GM21619 (cell line): Measurements from ENCODE around the gene ZBTB7C.

Experiments used
- ATAC-seq: cut with Tn5 transposase; IDR thresholded peaks from one replicate; pipeline ENCODE4 v1.9.1; 2021; ENCODE audit not compliant: unreplicated experiment

ZBTB7C gene

GRCh38 chr18:48046843-48047242, 362.3 kb downstream of the ZBTB7C start:
- ATAC-seq = no peak

DNA sequence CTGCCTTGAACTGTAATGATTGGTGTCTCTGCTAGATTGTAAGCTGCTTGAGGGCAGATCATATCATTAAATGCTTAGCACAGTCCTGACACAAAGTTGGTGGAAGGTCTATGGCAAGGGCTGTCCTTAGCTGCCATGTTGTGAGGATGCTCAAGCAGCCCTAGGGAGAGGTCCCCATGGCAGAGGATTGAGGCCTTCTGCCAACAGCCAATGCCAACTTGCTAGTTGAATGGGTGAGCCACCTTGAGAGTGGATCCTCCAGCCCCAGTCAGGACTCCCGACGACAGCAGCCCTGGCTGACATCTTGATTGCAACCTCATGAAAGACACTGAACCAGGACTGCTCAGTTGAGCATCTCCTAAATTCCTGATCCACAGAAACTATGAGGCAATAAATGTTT, 363.4 kb downstream of the ZBTB7C start:
- no peak for ATAC-seq

GRCh38 chr18:48044944-48045343, 364.2 kb downstream of the ZBTB7C start:
- no peak for ATAC-seq

GRCh38 chr18:48043166-48043565, 366.0 kb downstream of the ZBTB7C start:
- no peak for ATAC-seq

DNA sequence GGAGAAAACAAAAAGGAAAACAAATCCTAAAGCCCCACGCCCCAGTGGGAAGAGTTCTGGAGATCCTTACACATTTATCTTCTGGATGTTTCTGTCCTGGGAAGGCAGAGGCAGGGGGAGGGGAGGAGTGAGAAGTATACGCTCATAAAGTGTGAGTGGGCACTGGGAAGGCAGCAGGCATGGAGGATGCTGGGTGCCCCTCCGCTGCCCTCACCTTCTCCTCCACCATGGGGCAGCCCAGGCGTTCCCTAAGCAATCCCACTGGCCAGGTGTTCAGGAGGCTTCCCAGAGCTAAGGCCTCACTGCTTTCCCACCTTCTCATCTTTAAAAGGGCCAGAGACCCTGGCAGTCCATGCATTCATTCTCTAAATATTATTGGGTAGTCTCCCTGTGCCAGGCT, 366.8 kb downstream of the ZBTB7C start:
- ATAC-seq = no peak

DNA sequence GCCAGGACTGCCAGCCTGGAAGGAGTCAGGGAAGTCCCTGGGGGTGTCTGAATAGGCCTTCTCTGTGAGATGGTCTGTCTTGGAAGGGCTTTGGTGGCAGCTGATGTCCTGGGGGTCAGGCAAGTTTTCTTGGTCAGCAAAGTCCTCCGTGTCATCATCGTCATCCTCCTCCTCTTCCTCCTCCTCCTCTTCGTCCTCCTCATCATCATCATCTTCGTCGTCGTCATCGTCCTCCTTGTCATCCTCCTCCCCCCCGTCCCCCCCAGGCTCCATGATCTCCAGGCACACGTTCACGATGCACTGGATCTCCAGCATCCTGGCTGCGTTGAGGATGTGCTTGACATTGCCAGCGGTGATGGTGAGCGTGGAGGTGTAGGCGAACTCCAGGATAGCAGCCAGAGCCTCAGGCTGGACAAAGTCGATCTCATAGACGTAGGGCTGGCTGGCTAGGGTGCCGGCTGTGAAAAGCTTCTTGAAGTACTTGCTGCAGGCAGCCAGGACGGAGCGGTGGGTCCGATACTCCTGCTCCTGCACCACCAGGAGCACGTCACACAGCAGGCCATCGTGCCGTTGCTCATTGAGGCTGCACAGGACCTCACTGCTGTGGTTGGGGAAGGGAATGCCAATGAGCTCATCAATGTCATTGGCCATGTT, 368.6 kb downstream of the ZBTB7C start:
- no peak for ATAC-seq

DNA sequence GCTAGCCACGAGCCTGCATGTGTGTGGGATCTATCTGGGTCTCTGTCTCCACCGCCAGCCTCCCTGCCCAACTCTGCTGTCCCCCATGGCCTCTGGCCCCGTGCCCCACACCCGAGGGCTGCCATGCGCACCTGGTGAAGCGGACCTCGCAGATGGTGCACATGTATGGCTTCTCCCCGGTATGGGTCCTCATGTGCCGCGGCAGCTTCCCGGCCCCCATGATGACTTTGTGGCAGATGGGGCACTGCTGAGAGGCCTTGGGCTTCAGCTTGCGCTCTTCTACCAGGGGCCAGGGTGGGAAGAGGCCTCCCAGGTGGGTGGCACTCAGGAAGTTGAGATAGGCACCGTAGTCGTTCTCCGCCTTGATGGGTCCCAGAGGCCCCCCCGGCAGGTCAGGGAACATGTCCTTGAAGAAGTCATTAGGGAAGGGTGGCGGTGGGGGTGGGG, 369.4 kb downstream of the ZBTB7C start:
- ATAC-seq = no peak

GRCh38 chr18:48038636-48039035, 370.5 kb downstream of the ZBTB7C start:
- no peak for ATAC-seq

DNA sequence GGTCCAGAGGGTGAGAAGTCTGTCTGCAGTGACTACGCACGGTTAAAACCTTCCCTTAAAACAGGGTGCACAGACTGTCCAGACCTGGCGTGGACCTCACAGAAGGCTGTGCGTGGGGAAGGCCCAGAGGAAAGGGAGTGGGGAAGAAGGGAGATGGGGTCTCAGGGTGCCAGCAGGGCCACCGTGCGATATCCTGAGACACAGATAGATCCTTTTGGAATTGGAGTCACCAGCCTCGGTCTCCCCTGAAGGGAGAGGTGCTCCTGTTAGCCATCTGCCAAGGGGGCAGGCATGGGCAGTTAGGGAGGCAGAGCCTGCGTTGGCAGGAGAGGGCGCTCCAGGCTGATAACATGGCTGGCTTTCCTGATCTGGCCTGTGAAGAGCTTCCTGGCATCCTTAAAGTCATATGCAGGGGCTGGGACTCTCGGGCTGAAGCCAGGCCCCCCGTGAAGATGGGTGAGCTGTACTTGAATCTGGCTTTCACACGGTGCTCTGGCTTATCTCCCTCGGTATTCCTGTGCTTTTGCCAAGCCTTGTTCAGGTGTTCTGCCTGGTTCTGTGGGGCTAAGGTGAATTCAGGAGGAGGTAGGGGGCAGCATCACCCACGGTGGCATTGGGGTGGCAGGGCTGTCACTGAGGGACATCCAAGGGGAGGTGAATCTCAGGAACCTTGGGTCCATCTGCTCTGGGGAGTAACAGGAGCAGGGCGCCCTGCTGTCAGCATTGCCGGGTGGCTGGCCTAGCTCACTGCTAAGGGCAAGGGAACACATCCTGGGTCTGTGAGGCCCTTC, 371.5 kb downstream of the ZBTB7C start:
- ATAC-seq = no peak

GRCh38 chr18:48036641-48037421, 372.4 kb downstream of the ZBTB7C start:
- no peak for ATAC-seq

- no peak for ATAC-seq
Measured at GRCh38 chr18:48036226-48036625, 373.0 kb downstream of the ZBTB7C start.

DNA sequence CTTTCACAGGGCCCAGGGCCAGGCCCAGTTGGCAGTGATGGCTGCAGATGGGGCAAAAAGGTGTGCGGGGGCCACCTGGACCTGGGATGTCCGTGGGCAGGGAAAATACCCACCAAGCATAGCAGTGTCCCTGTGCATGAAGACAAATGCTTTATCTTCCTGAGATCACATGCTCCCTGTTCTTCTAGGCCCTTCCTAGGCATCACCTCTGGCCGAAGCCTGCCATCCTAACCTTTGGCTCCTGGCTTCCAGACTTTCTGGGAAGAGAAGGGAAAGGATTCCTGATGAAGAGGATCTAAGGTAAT, 373.7 kb downstream of the ZBTB7C start:
- no peak for ATAC-seq

DNA sequence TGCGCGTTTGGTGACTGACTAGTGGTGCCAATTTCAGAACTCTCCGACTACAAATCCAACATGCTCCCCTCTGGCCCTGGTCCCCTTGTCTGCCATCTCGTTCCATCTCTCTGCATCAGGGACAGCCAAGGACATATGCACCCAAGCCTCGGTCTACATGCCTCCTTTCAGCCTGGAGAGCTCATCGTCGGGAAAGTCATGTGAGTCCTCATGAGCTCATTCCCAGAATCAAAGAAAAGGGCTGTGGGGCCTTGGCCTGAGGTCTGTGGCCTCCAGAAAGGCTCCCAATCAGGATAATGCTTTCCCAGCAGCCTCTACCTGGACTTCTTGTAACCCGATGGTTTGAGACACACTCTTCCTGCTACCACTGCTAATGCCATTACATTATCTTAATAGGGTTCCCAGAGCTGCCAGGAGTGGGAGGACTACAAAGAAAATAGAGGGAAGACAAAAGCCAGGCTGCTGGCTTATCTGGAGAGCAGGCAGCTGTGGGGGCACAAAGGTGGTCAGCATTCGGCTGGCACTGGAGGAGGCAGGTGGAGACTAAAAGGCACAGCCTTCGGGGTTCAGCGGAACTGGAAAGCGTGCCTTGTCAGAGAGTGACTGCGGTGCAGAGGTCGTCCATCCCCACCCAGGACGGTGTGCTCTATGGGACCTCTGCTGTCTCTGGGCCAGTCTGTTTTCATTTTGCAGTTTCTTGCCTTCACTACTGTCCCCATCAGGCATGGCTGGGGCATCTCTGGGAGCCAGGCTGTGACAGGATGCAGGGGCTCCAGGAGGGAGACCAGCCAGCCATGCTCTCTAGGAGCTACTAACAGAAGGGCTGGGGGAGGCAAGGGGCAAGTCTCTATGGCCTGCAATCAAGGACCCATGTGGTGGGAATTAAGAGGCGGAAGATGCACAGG, 374.3 kb downstream of the ZBTB7C start:
- ATAC-seq = no peak

DNA sequence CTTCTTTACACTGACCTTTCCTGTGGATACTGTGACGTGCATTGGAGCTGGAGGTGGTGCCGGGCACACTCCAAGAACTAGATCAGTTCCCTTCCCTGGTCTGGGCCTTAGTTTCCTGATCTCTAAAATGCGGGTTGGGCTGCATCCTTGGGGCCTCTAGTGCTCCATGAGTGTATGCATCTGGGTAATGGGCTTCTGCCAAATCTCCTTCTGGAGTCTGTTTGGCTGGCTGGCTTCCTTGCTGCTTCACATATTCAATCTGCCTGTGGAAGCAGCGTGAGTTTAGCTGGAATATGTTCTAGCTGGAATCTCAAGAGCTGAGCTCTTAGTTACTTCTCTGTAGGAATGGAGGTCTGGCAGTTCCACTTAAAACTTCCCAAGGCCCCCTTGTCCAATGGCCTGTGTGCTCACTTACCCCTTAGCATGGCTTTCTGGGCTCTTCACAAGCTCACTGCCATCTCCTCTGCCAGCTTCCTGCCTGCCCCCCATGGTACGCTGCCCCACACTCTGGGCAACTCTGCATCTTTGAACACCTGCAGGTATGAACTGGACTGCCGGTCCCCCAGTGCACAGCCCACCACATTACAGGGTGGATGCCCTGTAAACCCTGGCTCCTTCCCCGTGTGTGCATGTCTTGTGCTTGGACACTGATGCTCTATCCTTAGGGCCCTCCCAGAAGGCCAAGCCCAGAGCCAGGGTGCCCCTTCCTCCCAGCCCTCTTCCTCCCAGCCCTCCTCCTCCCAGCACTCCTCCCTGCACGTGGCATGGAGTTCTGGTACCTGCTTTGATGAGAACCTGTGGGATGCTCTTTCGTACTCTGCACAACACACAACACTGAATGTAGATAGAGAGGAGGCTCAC, 375.2 kb downstream of the ZBTB7C start:
- ATAC-seq = no peak

DNA sequence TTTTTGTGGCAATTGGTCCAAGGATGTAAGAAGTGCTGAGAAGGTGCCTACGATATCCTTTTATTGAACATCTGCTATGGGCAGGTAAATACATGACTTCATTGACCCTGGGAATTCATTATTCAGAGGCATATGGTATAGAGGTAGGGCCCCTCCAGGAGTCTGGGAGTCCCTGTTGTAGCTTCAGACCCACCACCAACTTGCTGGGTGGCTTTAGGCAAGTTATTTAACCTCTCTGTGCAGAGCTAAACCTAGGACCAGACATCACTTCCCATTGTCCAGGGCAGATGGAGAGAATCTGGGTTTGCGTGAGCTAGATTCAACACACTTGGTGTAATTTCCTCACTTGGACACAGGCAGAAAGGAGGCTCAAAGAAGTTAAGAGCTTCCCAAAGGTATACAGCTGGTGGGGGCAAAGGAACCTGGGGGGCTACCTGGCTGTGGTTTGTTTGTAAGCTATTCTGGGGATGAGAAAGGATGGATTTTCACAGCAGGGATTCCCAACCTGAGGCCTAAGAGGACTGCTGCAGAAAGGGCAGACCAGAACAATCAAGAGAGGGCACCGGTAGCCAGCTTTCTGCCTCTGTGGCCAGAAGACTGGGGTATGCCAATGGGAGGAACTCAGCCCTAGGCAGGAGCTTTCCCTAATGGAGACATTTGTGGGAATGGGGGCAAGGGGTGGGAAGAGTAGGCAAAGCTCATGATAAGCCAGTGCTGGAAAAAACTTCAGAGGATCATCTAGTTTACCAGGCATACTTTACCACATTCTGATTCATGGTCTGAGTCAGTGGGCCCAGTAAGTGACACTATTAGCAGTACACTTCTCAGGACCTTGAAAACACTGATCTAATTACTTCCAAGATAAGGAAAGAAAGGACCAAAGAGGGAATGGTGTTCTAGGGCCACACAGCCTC, 376.1 kb downstream of the ZBTB7C start:
- ATAC-seq = no peak

DNA sequence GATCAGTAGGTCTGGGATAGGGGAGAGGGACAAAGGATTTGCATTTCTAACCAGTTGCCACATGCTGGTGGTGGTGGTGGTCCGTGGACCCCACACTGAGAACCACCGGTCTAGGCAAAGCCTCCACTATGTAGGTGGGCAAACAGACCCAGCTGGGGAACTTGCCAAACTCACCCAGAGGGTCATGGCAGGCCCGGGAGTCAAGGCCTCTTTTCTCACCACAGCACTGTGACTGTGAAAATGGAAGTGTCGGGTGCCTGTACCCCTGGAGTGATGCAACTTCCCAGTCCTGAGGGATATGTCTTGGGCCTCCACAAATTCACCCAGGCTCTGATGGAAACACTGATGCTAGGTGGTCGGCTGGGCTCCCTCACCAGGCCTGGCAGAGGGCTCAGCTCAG, 377.5 kb downstream of the ZBTB7C start:
- ATAC-seq = no peak

- no peak for ATAC-seq
Measured at GRCh38 chr18:48030616-48031480, 378.3 kb downstream of the ZBTB7C start.
